PC-3 (cell line): ENCODE data around the gene ABCC12. TPM values are rescaled to one million over a fixed set of nuclear protein-coding genes. Genes with fewer than 3 reads are reported as not detected.

ENCODE experiments used
- ATAC-seq: fragments of 200-7000 bp; cut with Tn5 transposase; 2 replicates; pipeline ENCODE4 v1.9.1; 2020; ENCODE audit warnings: mild to moderate bottlenecking, moderate library complexity
- BruUV-seq: library from RNA; stranded (reverse); fragments of 400-500 nt; replicated peaks from 2 replicates; lab custom pipeline; 2021; lab: Mats Ljungman, UMichigan
- CTCF ChIA-PET: fragments of 300-600 bp; sonication (Branson Sonifier 250); formaldehyde crosslinking; loops from one replicate; lab custom pipeline; 2022; ENCODE audit warnings: antibody characterized with exemption; lab: Charles Lee
- POLR2A ChIA-PET: fragments of 300-600 bp; sonication (Branson Sonifier 250); formaldehyde crosslinking; loops from one replicate; lab custom pipeline; 2022; ENCODE audit warnings: antibody characterized with exemption; ENCODE audit not compliant: unreplicated experiment; lab: Charles Lee
- DNase-seq: peaks from one replicate; pipeline ENCODE4 v3.0.0-alpha.2; 2015
- H2AFZ ChIP-seq: fragments of 300-600 bp; sonication (generic); 2 replicates; pipeline ENCODE4 v1.6.0; 2016; ENCODE audit warnings: antibody characterized with exemption, low read length
- H3F3A ChIP-seq: fragments of 300-600 bp; sonication (generic); one replicate; pipeline ENCODE4 v1.6.0; 2017; ENCODE audit warnings: antibody characterized with exemption, low read length, control low read depth, mild to moderate bottlenecking; ENCODE audit not compliant: unreplicated experiment
- H3K27ac ChIP-seq: fragments of 300-600 bp; sonication (generic); 2 replicates; pipeline ENCODE4 v1.5.1; 2016; ENCODE audit warnings: mild to moderate bottlenecking, low read length
- H3K27me3 ChIP-seq: fragments of 300-600 bp; sonication (generic); 2 replicates; pipeline ENCODE4 v1.6.1; 2016; ENCODE audit warnings: low read length, mixed read lengths
- H3K36me3 ChIP-seq: fragments of 300-600 bp; sonication (generic); 2 replicates; pipeline ENCODE4 v1.6.1; 2016; ENCODE audit warnings: low read depth, mixed run types, low read length, mixed read lengths
- H3K4me1 ChIP-seq: fragments of 300-600 bp; sonication (generic); 2 replicates; pipeline ENCODE4 v1.5.1; 2016; ENCODE audit warnings: low read length; ENCODE audit not compliant: insufficient read depth
- H3K4me2 ChIP-seq: fragments of 300-600 bp; sonication (generic); 2 replicates; pipeline ENCODE4 v1.6.0; 2016; ENCODE audit warnings: low read length
- H3K4me3 ChIP-seq: fragments of 300-600 bp; sonication (generic); 2 replicates; pipeline ENCODE4 v1.5.1; 2016; ENCODE audit warnings: mild to moderate bottlenecking, low read length, mixed read lengths
- H3K79me2 ChIP-seq: fragments of 300-600 bp; sonication (generic); 2 replicates; pipeline ENCODE4 v1.6.1; 2017; ENCODE audit warnings: low read length, mixed read lengths
- H3K9ac ChIP-seq: fragments of 300-600 bp; sonication (generic); 2 replicates; pipeline ENCODE4 v1.6.0; 2016; ENCODE audit warnings: mild to moderate bottlenecking, low read length
- H3K9me2 ChIP-seq: fragments of 300-600 bp; sonication (generic); replicated peaks from 2 replicates; pipeline ENCODE4 v1.6.1; 2016; ENCODE audit warnings: mixed run types, low read length, mixed read lengths
- H3K9me3 ChIP-seq: fragments of 300-600 bp; sonication (generic); 2 replicates; pipeline ENCODE4 v1.6.1; 2016; ENCODE audit warnings: low read length, mixed read lengths
- H4K20me1 ChIP-seq: fragments of 300-600 bp; sonication (generic); 2 replicates; pipeline ENCODE4 v1.6.1; 2016; ENCODE audit warnings: low read length, mixed read lengths
- EZH2 ChIP-seq: fragments of 300-600 bp; sonication (generic); IDR thresholded peaks from one replicate; pipeline ENCODE4 v1.6.1; 2017; ENCODE audit warnings: antibody characterized with exemption, mild to moderate bottlenecking, low read length; ENCODE audit not compliant: unreplicated experiment
- EZH2phosphoT487 ChIP-seq: fragments of 300-600 bp; sonication (generic); IDR thresholded peaks from 2 replicates; pipeline ENCODE4 v1.6.1; 2018; ENCODE audit warnings: mild to moderate bottlenecking, antibody characterized with exemption, low read length, borderline replicate concordance
- intact Hi-C: fragments of 100-400 bp; cut with micrococcal nuclease; formaldehyde crosslinking; loops from 2 replicates; pipeline ENCODE4 v1.9.0; 2023
- total RNA-seq: library from RNA; depleted of rRNA; stranded (reverse); fragments of >200 nt; gene quantifications from 2 replicates; pipeline ENCODE4 v1.2.3, GENCODE V29; 2014
- TF ChIP-seq, protein P1 (sequence below): fragments of 300-600 bp; sonication (generic); conservative IDR thresholded peaks from 2 replicates; pipeline ENCODE4 v1.5.1; 2017; ENCODE audit warnings: antibody characterized with exemption, low read depth, mild to moderate bottlenecking, low read length

ABCC12 gene
- total RNA-seq, 1 experiment from 2014 or later: not detected

DNA sequence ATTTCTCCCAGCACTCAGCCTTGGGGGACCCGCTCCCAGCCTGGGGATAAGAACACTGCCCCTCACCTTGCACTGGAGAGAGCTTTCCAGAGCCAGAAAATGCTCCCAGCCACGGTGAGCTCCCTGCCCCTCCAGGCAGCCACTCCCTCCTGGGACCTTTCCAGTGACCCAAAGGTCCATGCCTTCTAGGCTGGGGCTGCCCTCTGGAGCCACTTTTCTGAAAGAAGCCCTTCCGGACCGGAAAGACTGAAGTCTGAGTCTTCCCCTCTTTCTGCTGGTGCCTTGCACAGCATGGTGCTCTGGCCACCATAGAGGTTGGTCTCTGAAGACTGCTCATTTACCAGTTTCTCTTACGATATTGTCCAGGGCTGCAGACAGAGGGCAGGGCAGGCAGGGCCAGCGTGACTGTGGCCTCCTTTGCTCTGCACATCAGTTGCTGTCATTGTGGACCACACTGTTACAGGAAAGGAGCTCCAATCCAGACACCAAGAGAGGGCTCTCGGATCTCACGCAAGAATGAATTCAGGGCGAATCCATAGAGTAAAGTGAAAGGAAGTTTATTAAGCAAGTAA lies 7.1 kb upstream of the ABCC12 start:
- H3K27me3 ChIP-seq: no peaks in the 10 kb centered on the region
- ATAC-seq (no peak), DNase-seq (no peak)
- no peak overlapping the region for H3K9ac ChIP-seq
- no peak overlapping the region for H3K4me2 ChIP-seq
- no peaks in the 10 kb centered on the region for H3K9me3 ChIP-seq
- no peaks in the 10 kb centered on the region for H3K79me2 ChIP-seq
- ChIA-PET POLR2A (no interaction called here), CTCF (no interaction called here)
- peaks cover 23% of the 10 kb centered on the region for H3K4me1 ChIP-seq
- no peak overlapping the region for H3K4me3 ChIP-seq
- no peaks in the 10 kb centered on the region for H4K20me1 ChIP-seq
- no peaks in the 10 kb centered on the region for H3F3A ChIP-seq
- no peak overlapping the region for H2AFZ ChIP-seq
- TF ChIP-seq EZH2: no peak
- TF ChIP-seq EZH2phosphoT487: no peak
- TF ChIP-seq, protein P1, sequence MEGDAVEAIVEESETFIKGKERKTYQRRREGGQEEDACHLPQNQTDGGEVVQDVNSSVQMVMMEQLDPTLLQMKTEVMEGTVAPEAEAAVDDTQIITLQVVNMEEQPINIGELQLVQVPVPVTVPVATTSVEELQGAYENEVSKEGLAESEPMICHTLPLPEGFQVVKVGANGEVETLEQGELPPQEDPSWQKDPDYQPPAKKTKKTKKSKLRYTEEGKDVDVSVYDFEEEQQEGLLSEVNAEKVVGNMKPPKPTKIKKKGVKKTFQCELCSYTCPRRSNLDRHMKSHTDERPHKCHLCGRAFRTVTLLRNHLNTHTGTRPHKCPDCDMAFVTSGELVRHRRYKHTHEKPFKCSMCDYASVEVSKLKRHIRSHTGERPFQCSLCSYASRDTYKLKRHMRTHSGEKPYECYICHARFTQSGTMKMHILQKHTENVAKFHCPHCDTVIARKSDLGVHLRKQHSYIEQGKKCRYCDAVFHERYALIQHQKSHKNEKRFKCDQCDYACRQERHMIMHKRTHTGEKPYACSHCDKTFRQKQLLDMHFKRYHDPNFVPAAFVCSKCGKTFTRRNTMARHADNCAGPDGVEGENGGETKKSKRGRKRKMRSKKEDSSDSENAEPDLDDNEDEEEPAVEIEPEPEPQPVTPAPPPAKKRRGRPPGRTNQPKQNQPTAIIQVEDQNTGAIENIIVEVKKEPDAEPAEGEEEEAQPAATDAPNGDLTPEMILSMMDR: no peak
- no peaks in the 10 kb centered on the region for H3K9me2 ChIP-seq
- H3K27ac ChIP-seq: no peak overlapping the region
- no peaks in the 10 kb centered on the region for H3K36me3 ChIP-seq
- intact Hi-C loops: loop anchor here (10.0 kb wide), 1 partner anchor 398 kb away; no protein-coding TSS in a partner anchor
- no TSS peak for BruUV-seq

DNA sequence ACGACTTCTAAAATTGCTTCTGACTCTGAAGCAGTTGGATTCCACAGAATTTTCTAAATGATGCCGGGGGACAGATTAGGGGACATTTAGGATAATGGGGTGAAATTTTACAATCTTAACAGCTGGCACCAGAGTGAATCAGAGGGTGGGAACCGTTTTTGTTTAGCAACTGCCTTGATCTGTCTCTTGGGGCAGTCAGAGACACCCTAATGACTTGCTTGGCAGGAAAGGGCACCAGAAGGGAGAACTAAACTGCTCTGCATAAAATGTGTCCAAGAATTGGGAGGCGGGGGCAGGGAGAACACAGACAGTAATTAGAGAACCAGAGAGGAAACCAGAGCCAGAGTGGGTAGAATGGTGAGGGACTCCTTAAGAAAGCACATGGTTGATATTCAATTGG lies 6.1 kb upstream of the ABCC12 start:
- Histone ChIP-seq H3K9me3 (no peaks in the 10 kb centered on the region), H3K36me3 (no peaks in the 10 kb centered on the region), H3K27ac (no peak overlapping the region), H2AFZ (no peak overlapping the region), H3K9ac (no peak overlapping the region), H3K4me1 (peaks cover 33% of the 10 kb centered on the region), H3K27me3 (no peaks in the 10 kb centered on the region), H3K79me2 (no peaks in the 10 kb centered on the region), H3F3A (no peaks in the 10 kb centered on the region), H3K9me2 (no peaks in the 10 kb centered on the region), H3K4me3 (no peak overlapping the region), H3K4me2 (no peak overlapping the region), H4K20me1 (no peaks in the 10 kb centered on the region)
- ChIA-PET POLR2A (no interaction called here), CTCF (no interaction called here)
- ATAC-seq: no peak
- no peak for DNase-seq
- TF ChIP-seq EZH2 (no peak), EZH2phosphoT487 (no peak)
- TF ChIP-seq, protein P1: no peak
- intact Hi-C loops: loop anchor here (10.0 kb wide), 1 partner anchor 397 kb away; no protein-coding TSS in a partner anchor
- no TSS peak for BruUV-seq

DNA sequence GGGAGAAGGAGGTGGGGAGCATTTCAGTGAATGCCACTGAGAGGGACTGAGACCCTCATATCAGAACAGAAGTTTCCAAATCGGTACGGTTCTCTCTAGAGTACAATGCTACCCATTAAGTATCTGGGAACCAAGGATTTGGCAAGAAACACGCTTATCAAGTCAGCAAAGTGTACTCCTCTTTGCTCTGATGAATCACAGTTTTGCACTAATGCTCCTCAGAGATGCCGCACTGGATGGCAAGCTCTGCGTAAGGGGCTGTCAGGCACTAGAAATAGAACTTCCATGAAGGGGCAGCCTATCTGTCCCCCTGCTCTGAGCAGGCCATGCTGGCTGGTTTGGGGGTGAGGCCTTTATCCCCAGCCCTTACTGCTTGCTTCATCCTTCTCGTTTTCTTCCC lies 4.8 kb upstream of the ABCC12 start:
- CTCF ChIA-PET: no interaction called here

More for the DNA sequence above, 4.8 kb upstream of the ABCC12 start:
- BruUV-seq: no TSS peak
- H3K36me3 ChIP-seq: no peaks in the 10 kb centered on the region
- H3K27me3 ChIP-seq: no peaks in the 10 kb centered on the region
- no peak overlapping the region for H2AFZ ChIP-seq
- H4K20me1 ChIP-seq: no peaks in the 10 kb centered on the region
- H3F3A ChIP-seq: no peaks in the 10 kb centered on the region
- intact Hi-C loops: loop anchor here (10.0 kb wide), 1 partner anchor 396 kb away; no protein-coding TSS in a partner anchor
- H3K27ac ChIP-seq: no peak overlapping the region
- H3K9me3 ChIP-seq: no peaks in the 10 kb centered on the region
- no peak for DNase-seq
- no peak overlapping the region for H3K4me2 ChIP-seq
- no peak for ATAC-seq
- H3K9me2 ChIP-seq: no peaks in the 10 kb centered on the region
- no peak for TF ChIP-seq EZH2phosphoT487
- TF ChIP-seq, protein P1: no peak
- no peak for TF ChIP-seq EZH2
- H3K9ac ChIP-seq: no peak overlapping the region
- H3K4me1 ChIP-seq: peaks cover 31% of the 10 kb centered on the region
- no peaks in the 10 kb centered on the region for H3K79me2 ChIP-seq
- POLR2A ChIA-PET: no interaction called here
- no peak overlapping the region for H3K4me3 ChIP-seq
